ENCODE results near the gene SLC4A1AP. TPM values are rescaled to one million over a fixed set of nuclear protein-coding genes. Genes with fewer than 3 reads are reported as not detected.

SLC4A1AP gene
- total and polyA plus RNA-seq, 2 of the 13 experiments (the other 11 are each of a cell fraction or from before 2014, with no cell fraction given), result 15.3 to 44.6 TPM

GRCh38 chr2:27663285-27664153 lies at the start of gene SLC4A1AP, which contains the start of gene SUPT7L (continued):
- TF ChIP-seq ETV5 (CRISPR knock-in tag; IDR thresholded peaks at IDR 0.05; ENCODE audit: borderline replicate concordance) (peak; percentile 70; the same call in 1 of the 2 replicates), ZMYM4 (CRISPR knock-in tag; IDR thresholded peaks at IDR 0.05) (peak; percentile 87), DDIT3 (CRISPR knock-in tag; IDR thresholded peaks at IDR 0.05) (no peak), CENPX (CRISPR knock-in tag; IDR thresholded peaks at IDR 0.05) (no peak), HOXA7 (CRISPR knock-in tag; IDR thresholded peaks at IDR 0.05) (peak; percentile 73; the same call in 1 of the 2 replicates), RFX5 (IDR thresholded peaks at IDR 0.05; ENCODE audit: low read depth, low read length) (no peak), HNRNPK (IDR thresholded peaks at IDR 0.05; ENCODE audit: low read depth, low read length, poor library complexity, severe bottlenecking) (no peak), POLR2A (IDR thresholded peaks at IDR 0.05; ENCODE audit: insufficient read depth in 1 of 2, low read depth in 2 of 2, low read length in 2 of 2) (peak; percentile 79 to 81), PBX2 (CRISPR knock-in tag; IDR thresholded peaks at IDR 0.05) (no peak), ZNF18 (CRISPR knock-in tag; IDR thresholded peaks at IDR 0.05; ENCODE audit: insufficient replicate concordance) (no peak), HOXA3 (CRISPR knock-in tag; IDR thresholded peaks at IDR 0.05) (peak; percentile 97), U2AF2 (IDR thresholded peaks at IDR 0.05; ENCODE audit: low read depth, low read length) (peak; percentile 80; the same call in 1 of the 2 replicates), PPARG (CRISPR knock-in tag; conservative IDR thresholded peaks at IDR 0.05) (0 out of 2 replicates have a peak, but pooled peaks have one; percentile 37), RORA (CRISPR knock-in tag; IDR thresholded peaks at IDR 0.05) (peak; percentile 69; the same call in 1 of the 2 replicates), GMEB1 (CRISPR knock-in tag; IDR thresholded peaks at IDR 0.05; ENCODE audit: borderline replicate concordance) (peak; percentile 82; the same call in 1 of the 2 replicates), THAP8 (CRISPR knock-in tag; IDR thresholded peaks at IDR 0.05; ENCODE audit: borderline replicate concordance) (0 out of 2 replicates have a peak, but pooled peaks have one; percentile 73), ZNF460 (CRISPR knock-in tag; IDR thresholded peaks at IDR 0.05; ENCODE audit: borderline replicate concordance) (no peak; the same call in 1 of the 2 replicates), SPEN (CRISPR knock-in tag; IDR thresholded peaks at IDR 0.05; ENCODE audit: low read depth) (peak; percentile 86; the same call in 1 of the 2 replicates), GTF2F1 (IDR thresholded peaks at IDR 0.05; ENCODE audit: low read length) (no peak)
- TF ChIP-seq, protein P1, sequence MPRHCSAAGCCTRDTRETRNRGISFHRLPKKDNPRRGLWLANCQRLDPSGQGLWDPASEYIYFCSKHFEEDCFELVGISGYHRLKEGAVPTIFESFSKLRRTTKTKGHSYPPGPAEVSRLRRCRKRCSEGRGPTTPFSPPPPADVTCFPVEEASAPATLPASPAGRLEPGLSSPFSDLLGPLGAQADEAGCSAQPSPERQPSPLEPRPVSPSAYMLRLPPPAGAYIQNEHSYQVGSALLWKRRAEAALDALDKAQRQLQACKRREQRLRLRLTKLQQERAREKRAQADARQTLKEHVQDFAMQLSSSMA (CRISPR knock-in tag; IDR thresholded peaks at IDR 0.05), result peak; percentile 88

All from HepG2 (cell line).